Measurements from ENCODE around the gene OR6S1.
A peak's percentile ranks its signal among the peaks of the same experiment; 100 is the strongest.
"Not testable (repeated sequence)": the region's sequence is repeated elsewhere in the genome, so short reads cannot be mapped to it uniquely, and the experiment has no call there.

The OR6S1 gene

DNA sequence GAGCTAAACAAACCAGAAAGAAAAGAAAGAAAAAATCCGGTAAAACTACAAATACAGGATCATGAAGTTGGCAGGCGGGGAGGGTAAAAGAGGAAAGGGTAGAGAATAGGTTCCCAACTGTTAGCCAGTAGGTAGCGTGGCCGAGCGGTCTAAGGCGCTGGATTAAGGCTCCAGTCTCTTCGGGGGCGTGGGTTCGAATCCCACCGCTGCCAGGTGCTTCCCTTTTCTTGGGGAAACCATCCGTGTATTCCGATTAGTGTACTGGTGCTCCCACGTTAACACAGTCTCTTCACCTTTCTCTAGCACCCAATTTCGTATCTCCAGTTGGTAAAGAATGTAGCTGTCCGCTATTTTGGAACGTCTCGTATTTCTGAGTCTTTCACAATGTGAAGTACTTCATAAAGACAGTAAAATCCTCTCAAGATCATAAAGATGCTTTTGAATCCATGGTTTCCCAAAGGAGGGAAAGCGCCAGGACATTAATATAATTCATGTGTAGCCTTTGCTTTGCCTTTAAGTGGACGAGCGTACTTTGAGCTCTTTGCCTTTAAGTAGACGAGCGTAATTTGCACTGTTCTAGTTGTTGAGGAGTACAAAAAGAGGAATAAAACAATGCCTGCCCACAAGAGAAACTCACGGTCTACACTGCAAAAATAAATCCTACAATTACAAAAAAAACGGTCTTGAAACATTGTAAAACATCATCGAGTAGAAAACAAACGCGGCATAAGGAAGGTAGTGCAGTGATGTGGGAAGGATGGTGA is 31.3 kb downstream of the OR6S1 start:
- DNase-seq (ENCODE audit: low read depth) = no peak

- peak; percentile 92 for DNase-seq (ENCODE audit: low read depth)
Measured at GRCh38 chr14:20609215-20610001, 32.1 kb downstream of the OR6S1 start.

DNA sequence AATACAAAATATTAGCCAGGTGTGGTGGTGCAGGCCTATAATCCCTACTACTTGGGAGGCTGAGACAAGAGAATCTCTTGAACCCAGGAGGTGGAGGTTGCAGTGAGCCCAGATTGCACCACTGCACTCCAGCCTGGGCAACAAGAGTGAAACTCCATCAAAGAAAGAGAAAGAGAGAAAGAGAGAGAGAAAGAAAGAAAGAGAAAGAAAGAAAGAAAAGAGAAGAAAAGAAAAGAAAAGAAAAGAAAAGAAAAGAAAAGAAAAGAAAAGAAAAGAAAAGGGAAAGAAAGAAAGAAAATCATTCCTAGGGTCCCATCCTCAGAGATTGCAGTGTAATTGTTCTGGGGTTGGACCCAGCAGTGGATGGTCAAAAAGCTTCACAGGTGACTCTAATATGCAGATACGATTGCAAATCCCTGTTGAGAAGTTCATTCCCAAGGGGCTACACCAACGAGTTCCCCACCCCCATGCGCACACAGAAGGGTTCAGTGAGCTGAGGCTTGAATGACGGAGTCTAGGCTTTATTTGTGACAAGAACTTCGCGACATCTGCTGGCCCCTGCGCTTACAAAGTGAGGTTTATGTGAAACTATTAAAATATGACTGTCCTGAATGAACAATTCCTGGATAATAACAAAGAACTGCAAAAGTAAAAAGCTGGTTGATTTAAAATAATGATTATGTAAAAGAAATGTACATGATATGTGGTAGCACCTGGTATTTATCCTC is 32.9 kb downstream of the OR6S1 start:
- DNase-seq (ENCODE audit: low read depth) = no peak

DNA sequence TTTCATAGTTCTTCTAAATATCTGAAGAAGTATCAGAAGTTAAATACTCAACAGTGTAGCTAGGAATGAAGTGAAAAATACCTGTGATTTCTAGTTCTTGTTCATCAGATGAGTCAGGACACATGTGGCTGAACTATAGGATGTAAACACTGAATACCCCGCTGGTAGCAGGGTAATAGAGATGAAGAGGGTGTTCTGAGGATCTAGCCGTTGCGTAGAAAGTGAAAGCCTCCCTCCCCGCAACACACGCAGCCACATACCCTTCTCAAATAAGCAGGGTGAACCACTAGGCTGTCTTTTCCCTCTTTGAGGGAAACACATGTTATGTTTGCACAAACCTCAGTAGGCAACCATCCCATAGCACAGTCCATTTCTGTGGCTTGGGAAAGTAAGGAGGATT is 33.9 kb downstream of the OR6S1 start:
- no peak for DNase-seq (ENCODE audit: low read depth)

- no peak for DNase-seq (ENCODE audit: low read depth)
Measured at GRCh38 chr14:20606902-20607242, 34.6 kb downstream of the OR6S1 start.

DNA sequence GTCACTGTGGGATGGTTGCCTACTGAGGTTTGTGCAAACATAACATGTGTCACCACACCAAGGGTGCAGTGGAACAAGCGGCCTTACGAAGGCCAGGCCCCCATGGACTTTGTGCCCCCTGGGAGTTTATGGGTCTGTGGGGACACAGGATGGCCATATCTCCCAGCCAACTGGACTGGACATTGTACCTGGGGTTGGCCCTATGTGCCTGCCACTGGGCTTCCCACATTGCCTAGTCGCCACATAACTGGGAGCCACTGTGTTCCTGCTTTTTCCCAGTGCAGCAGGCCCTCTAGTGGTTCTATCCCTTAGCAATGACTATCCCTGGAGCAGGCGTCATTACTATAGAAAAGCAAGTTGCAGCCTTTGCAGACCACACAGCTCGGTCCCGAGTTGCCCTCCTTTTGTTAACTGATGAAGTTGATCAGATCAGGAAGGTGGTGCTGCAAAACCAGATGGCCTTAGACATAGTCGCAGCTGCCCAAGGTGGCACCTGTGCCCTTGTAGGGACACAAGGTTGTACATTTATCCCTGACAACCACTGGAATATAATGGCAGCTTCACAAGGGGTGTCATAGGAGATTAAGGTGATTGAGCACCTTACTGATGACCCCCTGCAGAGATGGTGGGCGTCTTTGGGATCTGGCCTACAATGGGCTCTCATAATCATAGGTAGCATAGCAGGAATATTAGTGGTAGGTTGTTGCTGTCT is 35.1 kb downstream of the OR6S1 start:
- DNase-seq (ENCODE audit: low read depth) = no peak

DNA sequence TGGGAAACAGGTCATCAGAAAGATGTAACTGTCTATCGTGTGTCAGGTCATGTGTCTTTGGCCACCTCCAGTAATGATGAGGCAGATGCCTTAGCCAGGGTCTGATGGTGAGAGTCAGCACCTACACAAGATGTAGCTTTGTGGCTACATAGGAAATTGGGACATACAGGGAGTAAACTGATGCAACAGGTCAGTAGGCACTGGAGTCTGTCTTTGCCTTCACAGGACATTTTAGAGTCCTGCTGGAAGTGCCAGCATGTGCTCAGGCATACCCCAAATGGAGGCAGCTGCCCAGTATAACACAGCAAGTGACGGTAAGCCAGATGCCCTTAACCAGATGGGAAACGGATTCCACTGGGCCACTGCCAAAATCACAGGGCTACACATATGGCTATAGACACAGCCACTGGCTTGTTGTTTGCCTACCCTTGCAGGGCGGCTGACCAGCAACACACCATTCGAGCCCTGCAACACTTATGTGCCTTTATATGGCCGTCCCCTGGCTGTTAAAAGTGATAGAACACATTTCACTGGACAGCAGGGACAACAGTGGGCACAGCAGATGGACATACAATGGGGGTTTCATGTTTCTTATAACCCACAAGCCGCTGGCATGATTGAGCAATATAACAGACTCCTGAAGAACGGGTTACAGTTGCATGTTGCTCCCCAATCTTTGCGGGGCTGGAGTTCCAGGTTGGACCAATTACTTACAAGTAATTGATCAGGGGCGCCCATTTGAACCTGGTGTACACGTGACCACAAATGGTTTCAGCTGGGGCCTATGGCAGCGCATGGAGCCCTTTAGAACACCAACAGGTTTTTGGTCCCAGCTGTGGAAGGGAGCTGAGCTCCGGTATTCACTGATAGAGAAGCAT is 37.4 kb downstream of the OR6S1 start:
- DNase-seq (ENCODE audit: low read depth) = no peak

- DNase-seq (ENCODE audit: low read depth) = no peak
Measured at GRCh38 chr14:20602583-20602982, 38.9 kb downstream of the OR6S1 start.

DNA sequence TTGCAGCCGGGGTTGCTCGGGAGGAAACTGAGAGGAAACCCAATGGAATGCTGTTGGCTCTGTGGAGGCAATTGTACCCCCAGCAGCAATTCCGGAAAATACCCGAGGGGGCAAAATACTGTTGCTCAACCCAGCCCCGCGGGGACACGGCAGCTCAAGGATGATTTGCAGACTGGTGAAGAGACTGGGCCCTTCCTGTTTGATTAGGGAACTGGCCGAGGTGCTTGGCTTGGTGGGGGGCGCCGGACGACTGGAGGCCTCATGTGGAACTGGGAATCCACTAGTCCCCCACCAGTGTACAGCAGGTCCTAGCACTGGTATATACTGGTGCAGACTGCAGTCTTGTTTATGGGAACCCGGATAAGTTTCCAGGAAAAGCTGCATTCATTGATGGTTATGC is 40.0 kb downstream of the OR6S1 start:
- DNase-seq (ENCODE audit: low read depth) = no peak

- no peak for DNase-seq (ENCODE audit: low read depth)
Measured at GRCh38 chr14:20597108-20597507, 44.4 kb downstream of the OR6S1 start.

GRCh38 chr14:20595726-20596125 is 45.8 kb downstream of the OR6S1 start:
- not testable (repeated sequence) for DNase-seq (ENCODE audit: low read depth)

- no peak for DNase-seq (ENCODE audit: low read depth)
Measured at GRCh38 chr14:20592574-20592973, 48.9 kb downstream of the OR6S1 start.

DNA sequence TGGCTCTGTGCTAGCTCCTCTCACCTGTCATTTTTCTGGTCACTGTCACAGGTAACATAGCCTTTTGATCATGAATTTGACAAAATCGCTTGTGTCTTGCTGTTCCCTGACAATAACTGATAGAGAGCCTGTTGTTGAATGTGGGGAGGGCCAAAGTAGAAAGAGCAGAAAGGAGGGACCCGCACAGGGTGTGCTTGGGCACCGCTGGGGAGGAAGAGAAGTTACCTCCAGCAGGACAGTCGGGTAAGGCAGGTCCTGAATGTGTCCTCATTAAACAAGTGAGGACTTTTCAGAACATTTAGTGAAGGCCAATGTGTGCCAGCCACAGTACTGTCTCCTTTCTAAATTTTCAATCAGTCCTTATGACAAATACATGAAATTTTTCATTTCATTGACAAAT is 50.3 kb downstream of the OR6S1 start, which contains the start of gene RNASE12:
Gene RNASE12 (minus strand): TSS at position 142 of the 400 bp plus-strand sequence. CDS start 653 bp downstream, outside the sequence.
- DNase-seq (ENCODE audit: low read depth) = no peak
